Stimulated activated CD4-positive, alpha-beta T cell treated with anti-CD3 and anti-CD28 coated beads, TNF-alpha, amount 100 ng/mL, for 4 hours (primary cell): ENCODE measurements around the gene IFTAP.

Source experiments
- DNase-seq, 3 experiments: peaks; one replicate each; pipeline ENCODE4 v3.0.0-alpha.2; 2020; ENCODE audit warnings: low read depth in 3 of 3

IFTAP gene

GRCh38 chr11:36598051-36598450 is 3.7 kb downstream of the IFTAP start, which contains the start of gene RAG2:
TSS of gene RAG2 (minus strand) at chr11:36598236. CDS start at chr11:36594168, 4,068 bp downstream.
- DNase-seq: no peak

GRCh38 chr11:36600180-36600579 is 5.9 kb downstream of the IFTAP start:
- no peak for DNase-seq

DNA sequence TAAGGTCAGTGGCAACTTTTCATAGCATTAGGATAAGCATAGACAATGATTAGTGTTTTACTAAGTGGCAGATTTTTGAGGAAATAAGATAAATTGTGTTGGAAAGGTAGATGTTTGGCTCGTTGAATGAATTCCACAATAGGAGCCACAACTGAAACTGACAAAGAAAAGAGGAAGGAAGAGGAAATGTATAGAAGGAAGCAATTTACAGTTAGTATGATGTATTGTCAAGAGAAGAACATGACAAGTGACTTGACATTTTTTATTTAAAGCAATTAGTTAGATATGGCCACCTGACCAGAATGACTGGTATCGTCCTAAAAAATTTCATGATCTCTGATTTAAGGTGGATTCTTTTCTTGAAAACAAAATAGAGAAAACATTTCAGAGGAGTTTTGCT is 6.9 kb downstream of the IFTAP start:
- no peak for DNase-seq

DNA sequence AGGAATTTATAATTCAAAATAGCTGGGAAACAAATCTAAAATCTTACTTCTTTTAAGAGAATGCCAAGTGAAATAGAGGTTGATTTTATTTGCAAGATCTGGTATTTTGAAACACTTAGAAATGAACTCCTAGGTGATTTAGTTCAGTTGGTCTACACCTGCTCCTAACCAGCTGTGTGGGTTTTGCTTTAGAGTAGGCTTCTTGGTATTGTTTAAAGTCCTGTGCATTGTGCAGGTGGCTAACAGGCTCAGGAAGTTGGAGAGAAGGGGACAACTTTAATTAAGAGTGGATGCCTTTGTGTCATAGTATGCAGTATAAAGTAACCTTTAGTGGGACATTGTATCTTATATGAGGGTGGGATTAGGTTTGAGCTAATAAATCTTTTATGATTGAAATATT is 7.8 kb downstream of the IFTAP start:
- DNase-seq: no peak

DNA sequence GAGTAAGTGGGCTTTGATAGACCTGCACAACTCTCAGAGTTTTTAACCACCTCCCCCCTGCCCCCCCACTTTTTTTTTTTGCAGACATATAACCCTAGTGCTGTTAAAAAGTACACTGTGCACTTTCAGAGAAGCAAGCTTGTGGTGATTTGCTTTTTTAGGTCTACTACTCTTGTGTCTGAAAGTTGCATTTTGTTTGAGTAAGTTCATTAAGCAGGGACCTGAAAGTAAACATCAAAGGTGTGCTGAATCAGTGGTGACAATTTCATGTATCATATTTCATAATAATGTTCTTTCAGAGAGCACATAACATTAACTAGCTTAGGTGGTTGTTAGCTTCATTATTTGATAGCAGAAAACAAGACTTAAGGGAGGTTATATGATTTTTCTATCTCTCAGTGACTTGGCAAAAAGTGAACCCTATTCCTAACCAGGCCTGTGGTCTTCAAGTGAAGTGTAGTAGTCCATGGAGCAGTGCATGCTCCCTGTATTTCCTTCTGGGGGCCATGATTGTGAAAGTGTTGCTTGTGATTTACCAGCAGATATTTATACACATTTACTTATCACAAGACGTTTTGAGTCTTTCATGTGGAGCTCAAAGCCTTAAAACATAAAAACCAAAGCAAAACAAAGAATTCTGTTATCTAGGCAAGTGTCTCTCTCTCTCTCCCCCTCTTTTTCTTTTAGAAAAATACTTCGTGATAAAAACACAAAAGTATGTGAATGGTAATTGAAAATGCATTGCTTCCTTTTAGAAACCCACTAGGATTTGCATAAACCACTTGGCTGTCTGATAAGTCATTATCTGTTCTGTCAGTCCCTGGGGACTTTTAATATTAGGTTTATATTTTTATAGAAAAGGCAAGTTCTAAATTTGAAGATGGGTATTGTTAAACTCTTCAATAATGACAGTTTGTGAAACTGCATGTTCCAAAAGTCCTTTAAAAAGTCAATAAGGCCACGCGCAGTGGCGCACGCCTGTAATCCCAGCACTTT is 11.2 kb downstream of the IFTAP start:
- DNase-seq: no peak

GRCh38 chr11:36608491-36609199 is 14.3 kb downstream of the IFTAP start:
- DNase-seq: no peak

- DNase-seq: no peak
These were observed 15.1 kb downstream of the IFTAP start for GRCh38 chr11:36609383-36609782.

- no peak for DNase-seq
These were observed 21.5 kb downstream of the IFTAP start for GRCh38 chr11:36615826-36616225.

GRCh38 chr11:36617543-36618362 is 23.5 kb downstream of the IFTAP start:
- no peak for DNase-seq

- DNase-seq: no peak
These were observed 24.2 kb downstream of the IFTAP start for GRCh38 chr11:36618363-36619047.

DNA sequence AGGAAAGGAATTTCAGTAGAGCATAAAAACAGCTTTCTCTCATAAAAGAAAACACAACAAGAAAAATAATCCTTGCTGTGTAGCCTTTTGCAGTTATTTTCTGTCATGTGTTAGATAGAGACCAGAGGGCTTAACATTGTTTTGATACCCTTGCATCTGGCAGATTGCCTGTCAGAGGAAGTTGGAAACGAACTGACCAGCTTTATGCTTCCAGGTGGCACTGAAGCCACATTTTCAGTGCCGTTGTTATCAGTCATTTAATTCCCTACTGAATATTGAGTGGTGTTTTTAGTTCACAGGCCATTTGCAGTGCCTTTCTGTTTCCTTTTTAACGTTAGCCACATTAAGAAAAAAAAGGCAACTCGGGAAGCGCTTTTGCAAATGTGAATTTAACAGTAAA is 25.2 kb downstream of the IFTAP start:
- no peak for DNase-seq

- DNase-seq: no peak
These were observed 25.9 kb downstream of the IFTAP start for GRCh38 chr11:36620246-36620645.

GRCh38 chr11:36622431-36623136 is 28.3 kb downstream of the IFTAP start:
- no peak for DNase-seq

DNA sequence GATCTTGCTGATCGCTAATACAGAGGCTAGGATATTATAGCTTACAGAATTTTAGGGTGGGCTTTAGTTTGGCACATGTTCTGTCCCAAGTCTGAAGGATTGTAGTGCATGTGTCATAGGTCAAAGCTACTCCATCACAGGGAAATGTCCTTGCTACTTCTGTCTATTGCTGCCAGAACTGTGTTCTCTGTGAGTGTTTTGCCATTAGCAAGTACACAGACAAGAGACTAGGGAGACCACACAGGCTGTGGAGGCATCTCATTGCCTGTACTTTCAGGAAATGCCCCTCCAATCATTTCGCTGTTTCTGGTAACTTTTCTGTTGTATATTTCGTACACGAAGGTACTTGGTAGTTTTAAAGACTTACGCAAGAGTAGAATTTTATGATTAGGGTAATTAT is 29.2 kb downstream of the IFTAP start:
- DNase-seq: no peak

- DNase-seq: no peak
These were observed 32.7 kb downstream of the IFTAP start for GRCh38 chr11:36627006-36627405.

DNA sequence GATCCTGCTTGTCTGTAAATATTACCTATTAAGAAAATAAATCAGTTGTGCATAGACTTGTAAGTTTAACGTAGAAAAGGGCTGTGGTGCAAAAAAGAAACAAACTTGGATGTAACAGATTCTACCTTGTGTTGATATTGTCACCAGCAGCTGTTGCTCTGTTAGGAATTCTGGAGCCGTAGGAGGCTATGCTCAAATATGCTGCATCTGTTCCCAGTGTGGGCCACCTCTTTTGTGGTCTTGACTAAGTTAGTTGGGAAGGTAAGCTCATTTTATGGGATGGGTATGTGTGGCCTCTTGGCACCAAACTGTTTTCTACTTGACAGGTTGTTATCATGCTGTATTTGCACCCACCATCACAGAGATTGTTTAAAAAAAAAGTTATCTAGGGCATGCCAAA is 33.2 kb downstream of the IFTAP start:
- DNase-seq: no peak

DNA sequence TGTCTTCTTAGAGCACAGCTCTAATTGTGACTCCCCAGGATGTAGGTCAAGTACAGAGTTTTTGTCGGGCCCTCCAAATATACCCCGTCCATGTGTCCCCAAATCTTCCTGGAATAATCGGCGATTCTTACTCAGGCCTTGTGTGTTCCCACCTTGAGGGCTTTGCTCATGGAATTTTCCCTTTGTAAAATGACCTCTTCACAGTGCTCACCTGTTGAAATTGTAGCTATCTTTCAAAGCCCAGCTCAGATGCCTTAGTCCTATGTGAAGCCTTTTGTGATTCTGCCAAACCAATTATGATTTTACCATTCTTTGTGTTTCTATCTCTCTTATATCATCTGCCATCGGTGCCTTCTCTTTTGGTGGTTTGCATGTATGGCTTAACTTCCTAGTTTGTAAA is 33.8 kb downstream of the IFTAP start:
- no peak for DNase-seq

GRCh38 chr11:36628765-36629244 is 34.5 kb downstream of the IFTAP start:
- no peak for DNase-seq

- DNase-seq: no peak
These were observed 37.5 kb downstream of the IFTAP start for GRCh38 chr11:36631774-36632173.

DNA sequence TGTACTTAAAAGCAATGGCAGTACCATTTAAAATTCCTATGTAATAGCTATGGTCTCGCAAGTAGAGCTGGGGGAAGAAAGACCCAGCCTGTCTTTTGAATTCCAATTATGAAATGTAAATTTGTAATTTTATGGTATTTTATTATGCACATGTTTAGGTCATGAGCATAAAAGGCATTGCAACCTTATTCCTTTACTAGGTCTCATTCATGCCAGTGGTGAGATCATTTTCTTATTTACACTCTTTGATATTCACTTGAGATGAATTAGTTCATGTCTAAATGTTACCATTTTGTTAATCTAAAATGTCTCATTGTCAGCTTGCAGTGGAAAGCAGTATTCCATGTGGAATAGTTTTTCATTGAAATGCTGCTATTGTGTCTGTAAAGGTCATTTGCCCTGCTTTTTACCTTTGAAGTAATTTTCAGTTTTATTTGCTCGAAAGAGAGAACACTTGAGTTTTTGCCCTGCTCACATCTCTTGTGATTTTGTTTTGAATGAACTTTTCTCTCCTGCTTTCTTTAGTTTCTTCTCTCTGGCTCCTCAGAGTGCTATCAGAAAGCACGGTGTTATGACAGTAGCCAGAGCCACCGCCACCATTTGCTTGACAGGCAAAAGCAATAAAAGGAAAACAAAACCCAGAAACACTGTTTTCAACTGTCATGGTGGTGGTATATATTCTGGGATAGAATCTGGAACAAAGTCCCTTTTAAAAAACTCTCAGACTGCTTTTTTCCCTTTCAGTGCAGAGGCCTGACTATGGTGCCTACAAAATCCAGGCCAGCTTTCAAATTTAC is 41.0 kb downstream of the IFTAP start:
- no peak for DNase-seq
